KMS-11 (cell line): ENCODE measurements around the gene TNFRSF6B.

ENCODE experiments used
- H2AFZ ChIP-seq: fragments of 200-600 bp; sonication (generic); 2 replicates; pipeline ENCODE4 v1.6.1; 2016; ENCODE audit warnings: antibody characterized with exemption, mixed run types, low read depth
- H3K27ac ChIP-seq: fragments of 200-600 bp; sonication (generic); 2 replicates; pipeline ENCODE4 v1.6.1; 2016; ENCODE audit warnings: mild to moderate bottlenecking, mixed run types
- H3K27me3 ChIP-seq: fragments of 200-600 bp; sonication (generic); 2 replicates; pipeline ENCODE4 v1.6.1; 2017; ENCODE audit warnings: mild to moderate bottlenecking, low read depth, mixed run types, moderate library complexity; ENCODE audit not compliant: insufficient read depth
- H3K36me3 ChIP-seq: fragments of 200-600 bp; sonication (generic); 2 replicates; pipeline ENCODE4 v1.6.1; 2017; ENCODE audit warnings: mild to moderate bottlenecking, mixed run types; ENCODE audit not compliant: insufficient read depth
- H3K4me1 ChIP-seq: fragments of 200-600 bp; sonication (generic); 2 replicates; pipeline ENCODE4 v1.6.1; 2016; ENCODE audit warnings: mild to moderate bottlenecking, low read depth, mixed run types; ENCODE audit not compliant: poor library complexity, severe bottlenecking
- H3K4me2 ChIP-seq: fragments of 200-600 bp; sonication (generic); 2 replicates; pipeline ENCODE4 v1.7.0; 2016; ENCODE audit warnings: mild to moderate bottlenecking, mixed run types
- H3K4me3 ChIP-seq: fragments of 200-600 bp; sonication (generic); IDR thresholded peaks from 2 replicates; pipeline ENCODE4 v1.6.1; 2017; ENCODE audit warnings: low read depth, low read length, mixed read lengths; ENCODE audit not compliant: insufficient read depth
- H3K79me2 ChIP-seq: fragments of 200-600 bp; sonication (generic); 2 replicates; pipeline ENCODE4 v1.6.1; 2016; ENCODE audit warnings: low read depth, mixed run types; ENCODE audit not compliant: insufficient read depth
- H3K9ac ChIP-seq: fragments of 200-600 bp; sonication (generic); 2 replicates; pipeline ENCODE4 v1.6.1; 2016; ENCODE audit warnings: mild to moderate bottlenecking, mixed run types
- H4K20me1 ChIP-seq: fragments of 200-600 bp; sonication (generic); 2 replicates; pipeline ENCODE4 v1.6.1; 2016; ENCODE audit warnings: mild to moderate bottlenecking, mixed run types; ENCODE audit not compliant: insufficient read depth
- CTCF ChIP-seq: fragments of 200-600 bp; sonication (generic); conservative IDR thresholded peaks from 2 replicates; pipeline ENCODE4 v1.6.1; 2017; ENCODE audit warnings: low read depth, mild to moderate bottlenecking, antibody characterized with exemption, low read length, moderate library complexity, mixed read lengths

TNFRSF6B gene

GRCh38 chr20:63673951-63674350 lies 22.5 kb upstream of the TNFRSF6B start:
- Histone ChIP-seq H3K27me3 (no peaks in the 10 kb centered on the region), H2AFZ (no peak overlapping the region), H3K36me3 (no peaks in the 10 kb centered on the region), H3K9ac (no peak overlapping the region), H3K4me1 (no peaks in the 10 kb centered on the region), H4K20me1 (no peaks in the 10 kb centered on the region), H3K79me2 (no peaks in the 10 kb centered on the region), H3K4me2 (no peak overlapping the region), H3K27ac (no peak overlapping the region), H3K4me3 (no peak overlapping the region)
- no peak for TF ChIP-seq CTCF

GRCh38 chr20:63675681-63676368 lies 20.6 kb upstream of the TNFRSF6B start:
- no peaks in the 10 kb centered on the region for H3K36me3 ChIP-seq
- no peak overlapping the region for H3K27ac ChIP-seq
- no peaks in the 10 kb centered on the region for H4K20me1 ChIP-seq
- no peak overlapping the region for H3K4me2 ChIP-seq
- no peak overlapping the region for H2AFZ ChIP-seq
- H3K9ac ChIP-seq = no peak overlapping the region
- H3K79me2 ChIP-seq = no peaks in the 10 kb centered on the region
- no peak for TF ChIP-seq CTCF
- H3K4me1 ChIP-seq = no peaks in the 10 kb centered on the region
- H3K4me3 ChIP-seq = no peak overlapping the region
- no peaks in the 10 kb centered on the region for H3K27me3 ChIP-seq

- no peaks in the 10 kb centered on the region for H3K36me3 ChIP-seq
- H4K20me1 ChIP-seq = no peaks in the 10 kb centered on the region
- H3K27me3 ChIP-seq = no peaks in the 10 kb centered on the region
- no peaks in the 10 kb centered on the region for H3K79me2 ChIP-seq
- no peak overlapping the region for H3K9ac ChIP-seq
- no peak overlapping the region for H3K27ac ChIP-seq
- no peak overlapping the region for H2AFZ ChIP-seq
- no peaks in the 10 kb centered on the region for H3K4me1 ChIP-seq
- H3K4me2 ChIP-seq = no peak overlapping the region
- TF ChIP-seq CTCF = no peak
- no peak overlapping the region for H3K4me3 ChIP-seq
These were observed 18.4 kb upstream of the TNFRSF6B start for GRCh38 chr20:63678071-63678470.

GRCh38 chr20:63678667-63679465 lies 17.6 kb upstream of the TNFRSF6B start:
- TF ChIP-seq CTCF = no peak

More at GRCh38 chr20:63678667-63679465, 17.6 kb upstream of the TNFRSF6B start:
- no peaks in the 10 kb centered on the region for H3K36me3 ChIP-seq
- H3K27me3 ChIP-seq = no peaks in the 10 kb centered on the region
- H3K4me3 ChIP-seq = no peak overlapping the region
- H3K9ac ChIP-seq = no peak overlapping the region
- H4K20me1 ChIP-seq = no peaks in the 10 kb centered on the region
- H3K27ac ChIP-seq = no peak overlapping the region
- no peak overlapping the region for H3K4me2 ChIP-seq
- H3K79me2 ChIP-seq = no peaks in the 10 kb centered on the region
- H3K4me1 ChIP-seq = no peaks in the 10 kb centered on the region
- H2AFZ ChIP-seq = no peak overlapping the region
